Measurements from ENCODE around the gene MOB3A. TPM values are rescaled to one million over a fixed set of nuclear protein-coding genes. Genes with fewer than 3 reads are reported as not detected.
"Not testable (repeated sequence)": the region's sequence is repeated elsewhere in the genome, so short reads cannot be mapped to it uniquely, and the experiment has no call there.

MOB3A gene
- polyA plus RNA-seq, 1 donor (not counting 4 experiments of a cell fraction or from before 2014, with no cell fraction given) = 34.2 TPM

- TF ChIP-seq CTCF (optimal IDR thresholded peaks at IDR 0.05 in 1 of 3, IDR thresholded peaks at IDR 0.05 in 1 of 3, conservative IDR thresholded peaks at IDR 0.05 in 1 of 3; ENCODE audit: extremely low read depth in 1 of 3, insufficient read depth in 2 of 3, low read length in 3 of 3) (no peak), EZH2 (IDR thresholded peaks at IDR 0.05; ENCODE audit: low read length) (no peak)
- no peak for FAIRE-seq
- Histone ChIP-seq H2AFZ (ENCODE audit: control insufficient read depth, low read length) (no peak overlapping the region), H3K4me2 (ENCODE audit: control insufficient read depth, extremely low read depth, insufficient read depth, low read depth, low read length) (peak overlapping the region; percentile 23), H3K4me1 (ENCODE audit: control insufficient read depth, extremely low read depth, insufficient read depth, low read length) (peaks cover 63% of the 10 kb centered on the region), H3K9me1 (ENCODE audit: control insufficient read depth, extremely low read depth, insufficient read depth, low read length) (no peaks in the 10 kb centered on the region), H3K9ac (ENCODE audit: control insufficient read depth, extremely low read depth, insufficient read depth, low read length) (peak overlapping the region; percentile 32), H3K27me3 (ENCODE audit: control insufficient read depth, extremely low read depth, insufficient read depth, low read length) (no peaks in the 10 kb centered on the region), H3K27ac (ENCODE audit: control insufficient read depth, insufficient read depth, low read length) (peak overlapping the region; percentile 94), H3K36me3 (ENCODE audit: control insufficient read depth in 2 of 2, extremely low read depth in 1 of 2, insufficient read depth in 2 of 2, low read length in 2 of 2) (peaks cover 2 to 12% of the 10 kb centered on the region in 2 experiments), H3K9me3 (ENCODE audit: control insufficient read depth, low read depth, low read length) (no peaks in the 10 kb centered on the region), H3K4me3 (ENCODE audit: control insufficient read depth in 2 of 3, extremely low read depth in 1 of 3, insufficient read depth in 2 of 3, low read depth in 1 of 3, low read length in 3 of 3) (no peak overlapping the region), H4K20me1 (ENCODE audit: control insufficient read depth, extremely low read depth, insufficient read depth, low read length) (no peaks in the 10 kb centered on the region), H3K79me2 (ENCODE audit: control insufficient read depth, insufficient read depth, low read length) (peaks cover 20% of the 10 kb centered on the region)
- DNase-seq (ENCODE audit: low read depth, low spot score) = no peak
- dilution Hi-C loops (cut with MboI; ENCODE audit: extremely low pct_ligation_motif_present, low sequenced_read_pairs) = no loop called here
These were observed 8.5 kb downstream of the MOB3A start for GRCh38 chr19:2087621-2088100.

- H4K20me1 ChIP-seq (ENCODE audit: control insufficient read depth, extremely low read depth, insufficient read depth, low read length); H3K9me3 ChIP-seq (ENCODE audit: control insufficient read depth, low read depth, low read length); H3K4me3 ChIP-seq (ENCODE audit: control insufficient read depth in 2 of 3, extremely low read depth in 1 of 3, insufficient read depth in 2 of 3, low read depth in 1 of 3, low read length in 3 of 3); H2AFZ ChIP-seq (ENCODE audit: control insufficient read depth, low read length); H3K27me3 ChIP-seq (ENCODE audit: control insufficient read depth, extremely low read depth, insufficient read depth, low read length); H3K9me1 ChIP-seq (ENCODE audit: control insufficient read depth, extremely low read depth, insufficient read depth, low read length); dilution Hi-C loops (cut with MboI; ENCODE audit: extremely low pct_ligation_motif_present, low sequenced_read_pairs): not testable (repeated sequence)
- peak overlapping the region; percentile 32 for H3K9ac ChIP-seq (ENCODE audit: control insufficient read depth, extremely low read depth, insufficient read depth, low read length)
- peaks cover 5 to 13% of the 10 kb centered on the region in 2 experiments for H3K36me3 ChIP-seq (ENCODE audit: control insufficient read depth in 2 of 2, extremely low read depth in 1 of 2, insufficient read depth in 2 of 2, low read length in 2 of 2)
- peak overlapping the region; percentile 94 for H3K27ac ChIP-seq (ENCODE audit: control insufficient read depth, insufficient read depth, low read length)
- FAIRE-seq (peak; percentile 17), DNase-seq (ENCODE audit: low read depth, low spot score) (peak; percentile 59)
- H3K4me2 ChIP-seq (ENCODE audit: control insufficient read depth, extremely low read depth, insufficient read depth, low read depth, low read length) = peak overlapping the region; percentile 23
- peaks cover 21% of the 10 kb centered on the region for H3K79me2 ChIP-seq (ENCODE audit: control insufficient read depth, insufficient read depth, low read length)
- peaks cover 62% of the 10 kb centered on the region for H3K4me1 ChIP-seq (ENCODE audit: control insufficient read depth, extremely low read depth, insufficient read depth, low read length)
These were observed 9.2 kb downstream of the MOB3A start for GRCh38 chr19:2086695-2087620.
